H1 (cell line): ENCODE data around the gene LENG9. TPM values are rescaled to one million over a fixed set of nuclear protein-coding genes. Genes with fewer than 3 reads are reported as not detected.

ENCODE experiments used
- CTCF ChIA-PET: fragments of 300-600 bp; sonication (Branson Sonifier 250); formaldehyde crosslinking; loops from one replicate; lab custom pipeline; 2021; ENCODE audit not compliant: partially characterized antibody; lab: Charles Lee
- POLR2A ChIA-PET: fragments of 300-600 bp; sonication (Branson Sonifier 250); formaldehyde crosslinking; loops from one replicate; lab custom pipeline; 2021; ENCODE audit warnings: inconsistent platforms; ENCODE audit not compliant: partially characterized antibody; lab: Charles Lee
- DNase-seq, 2 experiments: peaks; one replicate each; pipeline versions ENCODE4 v3.0.0 to v3.0.0-alpha.2; 2010 to 2022; ENCODE audit warnings: low spot score in 2 of 2, low read depth in 1 of 2, mixed read lengths in 1 of 2
- FAIRE-seq: peaks from 2 replicates; lab custom pipeline; 2011; peaks lifted over from hg19 to GRCh38; lab: Jason Lieb, UNC
- H2AFZ ChIP-seq: 2 replicates; pipeline ENCODE4 v1.8.1; 2012; ENCODE audit warnings: low read length, inconsistent platforms
- H2AK5ac ChIP-seq: 2 replicates; pipeline ENCODE4 v1.6.1; 2013; ENCODE audit warnings: low read depth, low read length
- H2BK120ac ChIP-seq: replicated peaks from 2 replicates; pipeline ENCODE3; 2013; ENCODE audit warnings: low read depth, low read length, inconsistent platforms
- H2BK12ac ChIP-seq: 2 replicates; pipeline ENCODE4 v1.6.1; 2013; ENCODE audit warnings: low read depth, low read length
- H2BK15ac ChIP-seq: 2 replicates; pipeline ENCODE4 v1.6.1; 2013; ENCODE audit warnings: low read length
- H2BK20ac ChIP-seq: 2 replicates; pipeline ENCODE4 v1.6.1; 2013; ENCODE audit warnings: low read length
- H2BK5ac ChIP-seq: 2 replicates; pipeline ENCODE4 v1.6.1; 2013; ENCODE audit warnings: low read depth, low read length
- H3K14ac ChIP-seq: 2 replicates; pipeline ENCODE4 v1.6.1; 2013; ENCODE audit warnings: inconsistent platforms; ENCODE audit not compliant: insufficient read length
- H3K18ac ChIP-seq: 2 replicates; pipeline ENCODE4 v1.6.1; 2013; ENCODE audit warnings: low read length; ENCODE audit errors: extremely low read depth
- H3K23ac ChIP-seq: 2 replicates; pipeline ENCODE4 v1.6.1; 2013; ENCODE audit warnings: inconsistent platforms; ENCODE audit not compliant: insufficient read length
- H3K23me2 ChIP-seq: 2 replicates; pipeline ENCODE4 v1.6.1; 2013; ENCODE audit warnings: low read depth, low read length
- H3K27ac ChIP-seq: 2 replicates; pipeline ENCODE4 v1.6.1; 2011; ENCODE audit warnings: low read depth, low read length, inconsistent platforms
- H3K27me3 ChIP-seq, 4 experiments: replicated peaks in 1 of 4; 1 replicate in 1 of 4; 2 replicates in 3 of 4; pipeline versions ENCODE4 v1.6.1 to v1.8.1; 2011 to 2013; ENCODE audit warnings: low read length in 3 of 4, mild to moderate bottlenecking in 3 of 4, inconsistent platforms in 2 of 4, mixed read lengths in 2 of 4, moderate library complexity in 1 of 4; ENCODE audit not compliant: control insufficient read depth in 3 of 4, insufficient read depth in 3 of 4; ENCODE audit errors: extremely low read depth in 1 of 4
- H3K36me3 ChIP-seq, 4 experiments: 2 replicates each; pipeline versions ENCODE4 v1.6.1 to v1.8.1; 2011 to 2013; ENCODE audit warnings: mild to moderate bottlenecking in 4 of 4, low read length in 3 of 4, moderate library complexity in 2 of 4, control low read depth in 1 of 4, inconsistent platforms in 1 of 4; ENCODE audit not compliant: insufficient read depth in 4 of 4, control insufficient read depth in 2 of 4
- H3K4ac ChIP-seq: replicated peaks from 2 replicates; pipeline ENCODE3; 2013; ENCODE audit warnings: low read length, low read depth, mixed read lengths, inconsistent platforms; ENCODE audit not compliant: insufficient read length
- H3K4me1 ChIP-seq, 4 experiments: replicated peaks in 1 of 4; 1 replicate in 1 of 4; 2 replicates in 3 of 4; pipeline versions ENCODE4 v1.6.1 to v1.8.1; 2011 to 2013; ENCODE audit warnings: low read length in 3 of 4, inconsistent platforms in 2 of 4, mixed read lengths in 1 of 4; ENCODE audit not compliant: insufficient read depth in 4 of 4, control insufficient read depth in 3 of 4
- H3K4me2 ChIP-seq, 2 experiments: 2 replicates each; pipeline versions ENCODE4 v1.6.1 to v1.8.1; 2011 to 2013; ENCODE audit warnings: low read depth in 2 of 2, low read length in 2 of 2, control low read depth in 1 of 2, inconsistent platforms in 1 of 2, mild to moderate bottlenecking in 1 of 2; ENCODE audit not compliant: insufficient read depth in 1 of 2
- H3K4me3 ChIP-seq, 4 experiments: fragments of 200-600, 300-600 bp in 1 of 4; sonication (generic), shearing (Covaris generic), sonication (Bioruptor Twin) in 1 of 4; 2 replicates each; pipeline versions ENCODE4 v1.5.1 to v1.8.1; 2011 to 2016; ENCODE audit warnings: low read length in 4 of 4, low read depth in 3 of 4, control low read depth in 2 of 4, inconsistent platforms in 2 of 4, mild to moderate bottlenecking in 2 of 4, mixed read lengths in 1 of 4, moderate library complexity in 1 of 4; ENCODE audit not compliant: insufficient read depth in 2 of 4; ENCODE audit errors: extremely low read depth in 1 of 4
- H3K56ac ChIP-seq: replicated peaks from 2 replicates; pipeline ENCODE3; 2013; ENCODE audit warnings: low read depth, mild to moderate bottlenecking, mixed read lengths, low read length, inconsistent platforms; ENCODE audit not compliant: insufficient read length
- H3K79me1 ChIP-seq: 2 replicates; pipeline ENCODE4 v1.6.1; 2013; ENCODE audit warnings: low read depth, low read length, control low read depth
- H3K79me2 ChIP-seq, 2 experiments: 2 replicates each; pipeline versions ENCODE4 v1.6.1 to v1.8.1; 2012 to 2013; ENCODE audit warnings: low read length in 2 of 2, mild to moderate bottlenecking in 2 of 2, inconsistent platforms in 1 of 2; ENCODE audit not compliant: insufficient read depth in 2 of 2, control insufficient read depth in 1 of 2
- H3K9ac ChIP-seq, 4 experiments: replicated peaks in 1 of 4; 1 replicate in 1 of 4; 2 replicates in 3 of 4; pipeline versions ENCODE4 v1.6.1 to v1.8.1; 2011 to 2013; ENCODE audit warnings: low read depth in 3 of 4, low read length in 3 of 4, control low read depth in 2 of 4, mild to moderate bottlenecking in 2 of 4, moderate library complexity in 2 of 4, inconsistent platforms in 1 of 4; ENCODE audit errors: extremely low read depth in 1 of 4
- H3K9me3 ChIP-seq, 2 experiments: 2 replicates each; pipeline versions ENCODE4 v1.6.1 to v1.8.1; 2012 to 2013; ENCODE audit warnings: mild to moderate bottlenecking in 2 of 2, moderate library complexity in 2 of 2, control low read depth in 1 of 2, inconsistent platforms in 1 of 2, low read depth in 1 of 2, low read length in 1 of 2, mixed read lengths in 1 of 2; ENCODE audit not compliant: insufficient read depth in 2 of 2
- H4K20me1 ChIP-seq, 2 experiments: replicated peaks in 1 of 2; 2 replicates each; pipeline versions ENCODE3 to v1.8.1; 2011 to 2013; ENCODE audit warnings: inconsistent platforms in 2 of 2, low read length in 2 of 2, mild to moderate bottlenecking in 1 of 2; ENCODE audit not compliant: insufficient read depth in 2 of 2, control insufficient read depth in 1 of 2
- H4K5ac ChIP-seq: 2 replicates; pipeline ENCODE4 v1.6.1; 2013; ENCODE audit warnings: low read length, low read depth, mixed read lengths, inconsistent platforms; ENCODE audit not compliant: insufficient read length
- H4K8ac ChIP-seq: 2 replicates; pipeline ENCODE4 v1.8.0; 2013; ENCODE audit warnings: mild to moderate bottlenecking, moderate library complexity, low read length, inconsistent platforms; ENCODE audit not compliant: insufficient read depth; ENCODE audit errors: extremely low read depth
- H4K91ac ChIP-seq: replicated peaks from 2 replicates; pipeline ENCODE3; 2013; ENCODE audit warnings: low read length, mixed read lengths, inconsistent platforms; ENCODE audit not compliant: insufficient read length
- CBX8 ChIP-seq: fragments of 300-800, 300-1000 bp; sonication (generic); IDR thresholded peaks from 2 replicates; pipeline ENCODE4 v1.7.1; 2016; ENCODE audit warnings: low read depth, low read length, borderline replicate concordance
- EGR1 ChIP-seq: IDR thresholded peaks from 2 replicates; pipeline ENCODE4 v1.6.1; 2011; ENCODE audit warnings: low read depth, low read length, borderline replicate concordance
- GABPA ChIP-seq: IDR thresholded peaks from 2 replicates; pipeline ENCODE4 v1.6.1; 2011; ENCODE audit warnings: mild to moderate bottlenecking, low read length, moderate library complexity, borderline replicate concordance; ENCODE audit not compliant: insufficient read depth
- JUND ChIP-seq: IDR thresholded peaks from 2 replicates; pipeline ENCODE4 v1.6.1; 2011; ENCODE audit warnings: mild to moderate bottlenecking, improper control_type of control experiment, low read length
- RBBP5 ChIP-seq: IDR thresholded peaks from 2 replicates; pipeline ENCODE4 v1.7.1; 2012; ENCODE audit warnings: low read depth, mild to moderate bottlenecking, inconsistent platforms, low read length, moderate library complexity, borderline replicate concordance
- SIN3A ChIP-seq, 2 experiments: IDR thresholded peaks in 1 of 2; conservative IDR thresholded peaks in 1 of 2; 2 replicates each; pipeline ENCODE4 v1.6.1; 2011 to 2012; ENCODE audit warnings: low read length in 2 of 2, improper control_type of control experiment in 1 of 2, low read depth in 1 of 2, mild to moderate bottlenecking in 1 of 2
- whole genome bisulfite sequencing, 2 experiments: shearing (Covaris generic) in 1 of 2; methylation state at CpG; one replicate each; pipeline versions ENCODE4 v1.1.6 to v1.1.7; 2013 to 2015; ENCODE audit warnings: low lambda C conversion rate in 2 of 2, mixed read lengths in 2 of 2, inconsistent platforms in 1 of 2, low coverage in 1 of 2, missing lambda C conversion rate in 1 of 2; ENCODE audit not compliant: insufficient replicate concordance in 2 of 2, insufficient coverage in 1 of 2, insufficient read length in 1 of 2; ENCODE audit errors: extremely low coverage in 1 of 2, missing lambda C conversion rate in 1 of 2; 5-methylcytosine and 5-hydroxymethylcytosine counted together
- polyA plus RNA-seq, 7 experiments: library from polyadenylated mRNA; depleted of rRNA in 3 of 7; stranded (reverse) in 5 of 7; unstranded in 2 of 7; fragments of >200 nt in 5 of 7; fragments of 200-250 nt in 2 of 7; gene quantifications; 1 replicate in 5 of 7; 2 replicates in 1 of 7; 4 replicates in 1 of 7; pipeline versions ENCODE4 v1.2.1 to v1.2.3, GENCODE V29; 2011 to 2013; ENCODE audit warnings: missing spikeins in 2 of 7, mixed read lengths in 2 of 7
- total RNA-seq: library from RNA; stranded (reverse); fragmentation: NEBNext Ultra II Directional; extraction: Animal tissue kit (Norgen Biotek cat#: 25700); gene quantifications from 2 replicates; pipeline ENCODE4 v1.2.1, GENCODE V29; 2021
- TF ChIP-seq, protein P1 (sequence below): IDR thresholded peaks from 2 replicates; pipeline ENCODE4 v1.6.1; 2012; ENCODE audit warnings: low read length, inconsistent platforms
- TF ChIP-seq, protein P2 (sequence below): IDR thresholded peaks from 2 replicates; pipeline ENCODE4 v1.6.1; 2012; ENCODE audit warnings: inconsistent platforms

LENG9 gene
- total and polyA plus RNA-seq, 2 of the 8 experiments (the other 6 are each of a cell fraction or from before 2014, with no cell fraction given): 1.6 to 3.9 TPM

DNA sequence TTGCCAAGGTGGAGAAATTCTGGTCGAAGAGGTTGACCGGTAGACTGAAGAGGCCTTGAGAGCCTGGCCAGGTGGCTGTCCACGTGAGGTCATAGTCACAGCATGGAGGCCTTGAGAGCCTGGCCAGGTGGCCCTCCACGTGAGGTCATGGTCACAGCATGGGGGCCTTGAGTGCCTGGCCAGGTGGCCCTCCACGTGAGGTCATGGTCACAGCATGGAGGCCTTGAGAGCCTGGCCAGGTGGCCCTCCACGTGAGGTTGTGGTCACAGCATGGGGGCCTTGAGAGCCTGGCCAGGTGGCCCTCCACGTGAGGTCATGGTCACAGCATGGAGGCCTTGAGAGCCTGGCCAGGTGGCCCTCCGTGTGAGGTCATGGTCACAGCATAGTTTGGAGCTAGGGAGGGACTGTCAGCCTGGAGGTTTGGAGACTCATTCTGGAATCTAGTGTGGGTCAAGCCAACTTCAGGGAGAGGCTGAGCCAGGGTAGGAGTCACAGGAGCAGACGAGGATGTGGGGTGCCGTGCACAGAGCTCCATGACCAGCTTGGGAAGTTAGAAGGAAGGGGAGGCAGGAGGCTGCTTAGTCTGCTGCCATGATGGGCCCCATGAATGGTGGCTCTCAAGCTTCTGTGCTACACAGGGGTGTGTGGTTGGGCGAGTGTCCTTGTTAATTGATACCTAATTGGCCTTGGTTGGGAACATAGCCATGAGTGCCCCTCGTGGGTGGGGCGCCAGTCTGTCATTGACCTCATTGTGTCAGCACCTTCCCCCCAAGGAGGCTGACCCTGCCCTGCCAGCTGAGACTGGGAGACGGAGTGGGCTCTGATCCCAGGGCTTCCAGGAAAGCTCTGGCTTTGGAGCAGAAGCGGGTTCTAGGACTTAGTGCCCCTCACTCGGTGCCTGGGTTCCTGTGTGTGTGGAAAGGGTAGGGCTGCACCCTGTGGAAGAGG lies 4.0 kb downstream of the LENG9 start:
- POLR2A ChIA-PET: interaction anchor here (1.0 to 6.7 kb wide), 7 partner anchors 9 to 621 kb away, joined by 3 to 129 read pairs (median 3); partner anchors contain the start of genes CDC42EP5 and LENG8
- Histone ChIP-seq H3K79me1 (peaks cover 15% of the 10 kb centered on the region), H2AK5ac (no peak overlapping the region), H4K91ac (no peak overlapping the region), H3K23me2 (peaks cover 5% of the 10 kb centered on the region; the same call in 1 of the 2 replicates), H3K79me2 (peaks cover 0 to 4% of the 10 kb centered on the region in 2 experiments; a peak in 1 of 4 replicates), H2BK5ac (no peak overlapping the region; the same call in 1 of the 2 replicates), H3K9me3 (no peaks in the 10 kb centered on the region), H4K20me1 (peaks cover 10 to 38% of the 10 kb centered on the region in 2 experiments), H2BK15ac (no peak overlapping the region), H2BK120ac (no peak overlapping the region), H3K4me3 (no peak overlapping the region), H3K36me3 (peaks cover 27 to 55% (median 47%) of the 10 kb centered on the region in 4 experiments; a peak in 7 of 8 replicates), H3K9ac (no peak overlapping the region), H3K14ac (no peak overlapping the region), H3K18ac (no peak overlapping the region), H3K23ac (no peak overlapping the region), H2BK20ac (no peak overlapping the region), H3K4me1 (peaks cover 0 to 8% (median 5%) of the 10 kb centered on the region in 4 experiments; a peak in 5 of 7 replicates), H4K8ac (no peak overlapping the region), H3K56ac (no peak overlapping the region), H4K5ac (no peak overlapping the region), H3K4me2 (no peak overlapping the region), H2BK12ac (no peak overlapping the region), H3K27me3 (no peaks in the 10 kb centered on the region), H3K4ac (no peak overlapping the region), H3K27ac (no peak overlapping the region), H2AFZ (no peak overlapping the region)
- DNase-seq: no peak
- 84% methylated on average over 13 of the region's 16 CpGs; no CpG with 5 or more reads in 1 of the 2 experiments for WGBS, 2 experiments
- FAIRE-seq: no peak
- CTCF ChIA-PET: interaction anchor here (0.7 to 0.9 kb wide), 2 partner anchors 61 to 1167 kb away, joined by 3 read pairs; no protein-coding TSS in a partner anchor
- TF ChIP-seq SIN3A (conservative IDR thresholded peaks at IDR 0.05 in 1 of 2, IDR thresholded peaks at IDR 0.05 in 1 of 2; ENCODE audit: low read depth in 1 of 2, low read length in 2 of 2) (no peak), EGR1 (no peak), JUND (no peak), RBBP5 (no peak), GABPA (no peak), CBX8 (no peak)
- TF ChIP-seq, protein P1, sequence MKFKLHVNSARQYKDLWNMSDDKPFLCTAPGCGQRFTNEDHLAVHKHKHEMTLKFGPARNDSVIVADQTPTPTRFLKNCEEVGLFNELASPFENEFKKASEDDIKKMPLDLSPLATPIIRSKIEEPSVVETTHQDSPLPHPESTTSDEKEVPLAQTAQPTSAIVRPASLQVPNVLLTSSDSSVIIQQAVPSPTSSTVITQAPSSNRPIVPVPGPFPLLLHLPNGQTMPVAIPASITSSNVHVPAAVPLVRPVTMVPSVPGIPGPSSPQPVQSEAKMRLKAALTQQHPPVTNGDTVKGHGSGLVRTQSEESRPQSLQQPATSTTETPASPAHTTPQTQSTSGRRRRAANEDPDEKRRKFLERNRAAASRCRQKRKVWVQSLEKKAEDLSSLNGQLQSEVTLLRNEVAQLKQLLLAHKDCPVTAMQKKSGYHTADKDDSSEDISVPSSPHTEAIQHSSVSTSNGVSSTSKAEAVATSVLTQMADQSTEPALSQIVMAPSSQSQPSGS: no peak
- TF ChIP-seq, protein P2, sequence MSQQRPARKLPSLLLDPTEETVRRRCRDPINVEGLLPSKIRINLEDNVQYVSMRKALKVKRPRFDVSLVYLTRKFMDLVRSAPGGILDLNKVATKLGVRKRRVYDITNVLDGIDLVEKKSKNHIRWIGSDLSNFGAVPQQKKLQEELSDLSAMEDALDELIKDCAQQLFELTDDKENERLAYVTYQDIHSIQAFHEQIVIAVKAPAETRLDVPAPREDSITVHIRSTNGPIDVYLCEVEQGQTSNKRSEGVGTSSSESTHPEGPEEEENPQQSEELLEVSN: no peak
